ENCODE data around the gene PRKCE. TPM values are rescaled to one million over a fixed set of nuclear protein-coding genes. Genes with fewer than 3 reads are reported as not detected.

The PRKCE gene
- total and polyA plus RNA-seq, 2 of the 8 experiments (the other 6 are each of a cell fraction or from before 2014, with no cell fraction given): 0.54 to 2.1 TPM

GRCh38 chr2:45860136-45861121, 209.0 kb downstream of the PRKCE start (continued):
- TF ChIP-seq FOSL1 (IDR thresholded peaks at IDR 0.05; ENCODE audit: insufficient read depth, low read depth, low read length) (no peak), CREB1 (IDR thresholded peaks at IDR 0.05) (no peak)
